Measurements from ENCODE around the gene KANK4. TPM values are rescaled to one million over a fixed set of nuclear protein-coding genes. Genes with fewer than 3 reads are reported as not detected.

The KANK4 gene
- total and polyA plus RNA-seq, 2 experiments from 2014 or later: 0.65 to 4.0 TPM

- Histone ChIP-seq H3K27ac (no peak overlapping the region), H3K36me3 (no peaks in the 10 kb centered on the region), H3K4me1 (ENCODE audit: low read depth) (no peaks in the 10 kb centered on the region), H3K4me3 (no peak overlapping the region), H3K9me3 (ENCODE audit: low read depth) (no peaks in the 10 kb centered on the region), H3K27me3 (no peaks in the 10 kb centered on the region)
- TF ChIP-seq, protein P1, sequence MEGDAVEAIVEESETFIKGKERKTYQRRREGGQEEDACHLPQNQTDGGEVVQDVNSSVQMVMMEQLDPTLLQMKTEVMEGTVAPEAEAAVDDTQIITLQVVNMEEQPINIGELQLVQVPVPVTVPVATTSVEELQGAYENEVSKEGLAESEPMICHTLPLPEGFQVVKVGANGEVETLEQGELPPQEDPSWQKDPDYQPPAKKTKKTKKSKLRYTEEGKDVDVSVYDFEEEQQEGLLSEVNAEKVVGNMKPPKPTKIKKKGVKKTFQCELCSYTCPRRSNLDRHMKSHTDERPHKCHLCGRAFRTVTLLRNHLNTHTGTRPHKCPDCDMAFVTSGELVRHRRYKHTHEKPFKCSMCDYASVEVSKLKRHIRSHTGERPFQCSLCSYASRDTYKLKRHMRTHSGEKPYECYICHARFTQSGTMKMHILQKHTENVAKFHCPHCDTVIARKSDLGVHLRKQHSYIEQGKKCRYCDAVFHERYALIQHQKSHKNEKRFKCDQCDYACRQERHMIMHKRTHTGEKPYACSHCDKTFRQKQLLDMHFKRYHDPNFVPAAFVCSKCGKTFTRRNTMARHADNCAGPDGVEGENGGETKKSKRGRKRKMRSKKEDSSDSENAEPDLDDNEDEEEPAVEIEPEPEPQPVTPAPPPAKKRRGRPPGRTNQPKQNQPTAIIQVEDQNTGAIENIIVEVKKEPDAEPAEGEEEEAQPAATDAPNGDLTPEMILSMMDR (IDR thresholded peaks at IDR 0.05; ENCODE audit: low read depth, low read length): no peak
- no peak for DNase-seq (ENCODE audit: low read depth in 1 of 2, low spot score in 1 of 2)
Observed at GRCh38 chr1:62362061-62362917, 43.1 kb upstream of the KANK4 start.

- no peaks in the 10 kb centered on the region for H3K4me1 ChIP-seq (ENCODE audit: low read depth)
- H3K36me3 ChIP-seq: no peaks in the 10 kb centered on the region
- no peak overlapping the region for H3K27ac ChIP-seq
- H3K27me3 ChIP-seq: no peaks in the 10 kb centered on the region
- no peaks in the 10 kb centered on the region for H3K9me3 ChIP-seq (ENCODE audit: low read depth)
- TF ChIP-seq, protein P1 (IDR thresholded peaks at IDR 0.05; ENCODE audit: low read depth, low read length): no peak
- H3K4me3 ChIP-seq: no peak overlapping the region
- no peak for DNase-seq (ENCODE audit: low read depth in 1 of 2, low spot score in 1 of 2)
Observed at GRCh38 chr1:62361431-62361830, 42.2 kb upstream of the KANK4 start.

GRCh38 chr1:62358665-62359373 lies 39.6 kb upstream of the KANK4 start:
- H3K4me3 ChIP-seq: no peak overlapping the region
- H3K36me3 ChIP-seq: no peaks in the 10 kb centered on the region
- H3K4me1 ChIP-seq (ENCODE audit: low read depth): no peaks in the 10 kb centered on the region

GRCh38 chr1:62357916-62358315 lies 38.7 kb upstream of the KANK4 start:
- no peak overlapping the region for H3K4me3 ChIP-seq
- H3K27ac ChIP-seq: no peak overlapping the region
- H3K36me3 ChIP-seq: no peaks in the 10 kb centered on the region
- TF ChIP-seq, protein P1 (IDR thresholded peaks at IDR 0.05; ENCODE audit: low read depth, low read length): no peak
- no peaks in the 10 kb centered on the region for H3K27me3 ChIP-seq
- no peaks in the 10 kb centered on the region for H3K4me1 ChIP-seq (ENCODE audit: low read depth)
- H3K9me3 ChIP-seq (ENCODE audit: low read depth): no peaks in the 10 kb centered on the region
- no peak for DNase-seq (ENCODE audit: low read depth in 1 of 2, low spot score in 1 of 2)

More at GRCh38 chr1:62358665-62359373, 39.6 kb upstream of the KANK4 start:
- H3K27ac ChIP-seq: no peak overlapping the region
- DNase-seq (ENCODE audit: low read depth in 1 of 2, low spot score in 1 of 2): no peak
- H3K27me3 ChIP-seq: no peaks in the 10 kb centered on the region
- no peaks in the 10 kb centered on the region for H3K9me3 ChIP-seq (ENCODE audit: low read depth)
- TF ChIP-seq, protein P1 (IDR thresholded peaks at IDR 0.05; ENCODE audit: low read depth, low read length): no peak

DNA sequence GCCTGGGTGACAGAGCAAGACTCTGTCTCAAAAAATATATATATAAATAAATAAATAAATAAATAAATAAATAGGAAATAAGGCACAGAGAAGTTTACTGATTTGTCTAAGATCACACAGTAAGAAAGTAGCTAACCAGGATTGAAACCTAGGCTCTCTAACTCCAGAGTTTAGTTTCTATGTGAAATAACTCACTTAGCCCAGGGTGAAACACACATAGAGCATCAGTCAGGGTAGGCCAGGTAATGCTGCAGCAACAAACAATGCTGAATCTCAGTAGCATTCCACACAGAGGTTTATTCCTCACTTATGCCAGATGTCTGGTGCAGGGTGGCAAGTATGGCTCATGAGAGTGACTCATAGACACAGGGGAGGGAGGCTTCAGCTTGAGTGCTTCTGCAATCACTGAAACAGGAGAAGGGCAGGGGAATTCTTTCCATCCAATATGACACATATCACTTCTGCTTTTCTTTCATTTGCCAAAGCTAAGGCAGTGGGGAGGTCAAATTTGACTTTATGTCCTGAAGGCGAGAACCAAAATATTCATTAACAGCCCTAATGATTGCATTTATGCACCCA lies 37.1 kb upstream of the KANK4 start:
- Histone ChIP-seq H3K9me3 (ENCODE audit: low read depth) (no peaks in the 10 kb centered on the region), H3K27me3 (no peaks in the 10 kb centered on the region), H3K27ac (no peak overlapping the region), H3K4me3 (no peak overlapping the region), H3K36me3 (no peaks in the 10 kb centered on the region), H3K4me1 (ENCODE audit: low read depth) (no peaks in the 10 kb centered on the region)
- peak in 1 of 2 donors; percentile 58 for DNase-seq (ENCODE audit: low read depth in 1 of 2, low spot score in 1 of 2)
- TF ChIP-seq, protein P1 (IDR thresholded peaks at IDR 0.05; ENCODE audit: low read depth, low read length): no peak

Measured in cardiac muscle cell (in vitro differentiated cells and primary cell).